ENCODE data around the gene DNAJB2. TPM values are rescaled to one million over a fixed set of nuclear protein-coding genes. Genes with fewer than 3 reads are reported as not detected.

DNAJB2 gene
- polyA plus RNA-seq, 3 donors: 1.7 to 55.4 (median 1.9) TPM

DNA sequence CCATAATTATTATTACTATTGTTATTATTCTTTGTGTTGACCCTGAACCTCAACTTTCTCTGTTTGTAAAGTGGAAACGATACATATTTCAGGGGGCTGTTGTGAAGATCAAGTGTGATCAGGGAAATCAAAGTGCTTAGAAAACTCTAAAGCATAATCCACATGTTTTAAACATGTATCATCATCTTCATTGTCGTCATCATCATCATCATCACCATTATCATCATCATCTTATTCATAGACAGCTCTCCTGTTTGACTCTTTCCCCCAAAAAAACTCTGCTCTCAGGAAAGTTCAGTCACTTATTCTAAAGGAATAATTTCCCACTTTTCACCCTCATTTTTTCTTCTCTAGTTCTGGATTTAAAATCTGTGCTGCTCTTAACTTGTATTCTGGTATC is 25.1 kb downstream of the DNAJB2 start:
- Mint-ChIP-seq H3K4me1 (peaks cover 5% of the 10 kb centered on the region), H3K27me3 (ENCODE audit: low read depth in 3 of 3) (peaks cover 55 to 74% (median 59%) of the 10 kb centered on the region in 3 donors), H3K27ac (no peak overlapping the region), H3K36me3 (no peaks in the 10 kb centered on the region), H3K9me3 (peaks cover 0 to 11% (median 5%) of the 10 kb centered on the region in 7 donors), H3K4me3 (no peak overlapping the region)
- no peak overlapping the region for H2AFZ ChIP-seq (ENCODE audit: insufficient read depth, low read depth, low read length, poor library complexity, severe bottlenecking)
- H3K4me1 ChIP-seq (ENCODE audit: control insufficient read depth in 1 of 2, insufficient read depth in 2 of 2, low read length in 2 of 2): no peaks in the 10 kb centered on the region
- no peaks in the 10 kb centered on the region for H4K20me1 ChIP-seq (ENCODE audit: insufficient read depth, low read length)
- H3K4me3 ChIP-seq (replicated peaks in 1 of 3; ENCODE audit: low read depth in 2 of 3, low read length in 3 of 3): no peak overlapping the region
- peaks cover 16 to 35% of the 10 kb centered on the region in 2 donors for H3K27me3 ChIP-seq (ENCODE audit: control insufficient read depth in 2 of 2, insufficient read depth in 2 of 2, low read length in 2 of 2)
- H3K4me2 ChIP-seq (replicated peaks; ENCODE audit: extremely low read depth, low read length, poor library complexity, severe bottlenecking): no peak overlapping the region
- H3K36me3 ChIP-seq (replicated peaks in 1 of 2; ENCODE audit: control insufficient read depth in 1 of 2, insufficient read depth in 2 of 2, low read length in 2 of 2): no peaks in the 10 kb centered on the region
- H3K9ac ChIP-seq (ENCODE audit: insufficient read depth, low read length, poor library complexity, severe bottlenecking): no peak overlapping the region
- no peaks in the 10 kb centered on the region for H3K79me2 ChIP-seq (ENCODE audit: insufficient read depth, low read length)
- intact Hi-C loops (cut with micrococcal nuclease): loop anchor here in 1 of 2 donors (10.0 kb wide), 1 partner anchor 249 kb away; no protein-coding TSS in a partner anchor
- H3K9me3 ChIP-seq (replicated peaks in 1 of 2; ENCODE audit: control insufficient read depth in 1 of 2, insufficient read depth in 1 of 2, low read length in 2 of 2): peaks cover 0 to 6% of the 10 kb centered on the region in 2 donors
- no peak overlapping the region for H3K27ac ChIP-seq (ENCODE audit: low read depth in 1 of 2, low read length in 2 of 2)
- DNase-seq: no peak
- TF ChIP-seq, protein P1, sequence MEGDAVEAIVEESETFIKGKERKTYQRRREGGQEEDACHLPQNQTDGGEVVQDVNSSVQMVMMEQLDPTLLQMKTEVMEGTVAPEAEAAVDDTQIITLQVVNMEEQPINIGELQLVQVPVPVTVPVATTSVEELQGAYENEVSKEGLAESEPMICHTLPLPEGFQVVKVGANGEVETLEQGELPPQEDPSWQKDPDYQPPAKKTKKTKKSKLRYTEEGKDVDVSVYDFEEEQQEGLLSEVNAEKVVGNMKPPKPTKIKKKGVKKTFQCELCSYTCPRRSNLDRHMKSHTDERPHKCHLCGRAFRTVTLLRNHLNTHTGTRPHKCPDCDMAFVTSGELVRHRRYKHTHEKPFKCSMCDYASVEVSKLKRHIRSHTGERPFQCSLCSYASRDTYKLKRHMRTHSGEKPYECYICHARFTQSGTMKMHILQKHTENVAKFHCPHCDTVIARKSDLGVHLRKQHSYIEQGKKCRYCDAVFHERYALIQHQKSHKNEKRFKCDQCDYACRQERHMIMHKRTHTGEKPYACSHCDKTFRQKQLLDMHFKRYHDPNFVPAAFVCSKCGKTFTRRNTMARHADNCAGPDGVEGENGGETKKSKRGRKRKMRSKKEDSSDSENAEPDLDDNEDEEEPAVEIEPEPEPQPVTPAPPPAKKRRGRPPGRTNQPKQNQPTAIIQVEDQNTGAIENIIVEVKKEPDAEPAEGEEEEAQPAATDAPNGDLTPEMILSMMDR (IDR thresholded peaks at IDR 0.05): no peak
- 33% methylated on average over 1 of the region's 2 CpGs for WGBS (ENCODE audit: insufficient coverage)

DNA sequence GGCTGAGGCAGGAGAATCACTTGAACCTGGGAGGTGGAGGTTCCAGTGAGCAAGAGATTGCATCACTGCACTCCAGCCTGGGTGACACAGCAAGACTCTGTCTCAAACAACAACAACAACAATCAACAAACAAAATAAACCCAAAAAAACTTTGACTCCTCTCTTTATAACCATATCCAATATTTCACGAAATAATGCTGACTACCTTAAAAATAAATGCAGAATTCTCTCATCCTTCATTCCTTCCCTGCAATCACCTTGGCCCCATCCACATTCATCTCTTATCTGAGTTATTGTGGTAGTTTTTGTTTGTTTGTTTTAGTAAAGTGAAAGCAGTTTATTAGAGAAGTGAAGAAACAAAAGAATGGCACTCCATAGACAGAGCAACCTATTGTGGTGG is 26.9 kb downstream of the DNAJB2 start:
- H3K27me3 Mint-ChIP-seq (ENCODE audit: low read depth in 3 of 3): peaks cover 54 to 77% (median 60%) of the 10 kb centered on the region in 3 donors
- peaks cover 5% of the 10 kb centered on the region for H3K4me1 Mint-ChIP-seq
- no CpG with 5 or more reads among the region's 1 CpG for WGBS (ENCODE audit: insufficient coverage)
- no peak overlapping the region for H3K4me2 ChIP-seq (replicated peaks; ENCODE audit: extremely low read depth, low read length, poor library complexity, severe bottlenecking)
- H2AFZ ChIP-seq (ENCODE audit: insufficient read depth, low read depth, low read length, poor library complexity, severe bottlenecking): no peak overlapping the region
- DNase-seq: no peak
- H3K9me3 ChIP-seq (replicated peaks in 1 of 2; ENCODE audit: control insufficient read depth in 1 of 2, insufficient read depth in 1 of 2, low read length in 2 of 2): peaks cover 0 to 6% of the 10 kb centered on the region in 2 donors
- intact Hi-C loops (cut with micrococcal nuclease): loop anchor here in 1 of 2 donors (10.0 kb wide), 1 partner anchor 251 kb away; no protein-coding TSS in a partner anchor
- H3K9ac ChIP-seq (ENCODE audit: insufficient read depth, low read length, poor library complexity, severe bottlenecking): no peak overlapping the region
- TF ChIP-seq, protein P1 (IDR thresholded peaks at IDR 0.05): no peak
- H3K4me1 ChIP-seq (ENCODE audit: control insufficient read depth in 1 of 2, insufficient read depth in 2 of 2, low read length in 2 of 2): no peaks in the 10 kb centered on the region
- H3K4me3 Mint-ChIP-seq: peak overlapping the region in 1 of 2 donors; percentile 12
- no peaks in the 10 kb centered on the region for H4K20me1 ChIP-seq (ENCODE audit: insufficient read depth, low read length)
- H3K4me3 ChIP-seq (replicated peaks in 1 of 3; ENCODE audit: low read depth in 2 of 3, low read length in 3 of 3): no peak overlapping the region
- H3K36me3 Mint-ChIP-seq: no peaks in the 10 kb centered on the region
- H3K9me3 Mint-ChIP-seq: peaks cover 0 to 16% (median 5%) of the 10 kb centered on the region in 7 donors
- H3K79me2 ChIP-seq (ENCODE audit: insufficient read depth, low read length): no peaks in the 10 kb centered on the region
- no peak overlapping the region for H3K27ac ChIP-seq (ENCODE audit: low read depth in 1 of 2, low read length in 2 of 2)
- H3K27me3 ChIP-seq (ENCODE audit: control insufficient read depth in 2 of 2, insufficient read depth in 2 of 2, low read length in 2 of 2): peaks cover 29 to 39% of the 10 kb centered on the region in 2 donors
- no peaks in the 10 kb centered on the region for H3K36me3 ChIP-seq (replicated peaks in 1 of 2; ENCODE audit: control insufficient read depth in 1 of 2, insufficient read depth in 2 of 2, low read length in 2 of 2)
- no peak overlapping the region for H3K27ac Mint-ChIP-seq

Data from CD14-positive monocyte (primary cell).